Keratinocyte (primary cell): ENCODE data around the gene ARMC3.
"Not testable (repeated sequence)": the region's sequence is repeated elsewhere in the genome, so short reads cannot be mapped to it uniquely, and the experiment has no call there.

Experiments used
- CTCF ChIP-seq, 3 experiments: IDR thresholded peaks in 1 of 3; conservative IDR thresholded peaks in 1 of 3; optimal IDR thresholded peaks in 1 of 3; 2 replicates in 2 of 3; 3 replicates in 1 of 3; pipeline versions ENCODE3 to v1.5.1; 2011; ENCODE audit warnings: low read length in 3 of 3, mild to moderate bottlenecking in 3 of 3, moderate library complexity in 2 of 3, control low read depth in 1 of 3, inconsistent platforms in 1 of 3; ENCODE audit not compliant: insufficient read depth in 2 of 3; ENCODE audit errors: extremely low read depth in 1 of 3
- EZH2 ChIP-seq: IDR thresholded peaks from one replicate; pipeline ENCODE4 v1.6.1; 2012; ENCODE audit warnings: inconsistent platforms, mild to moderate bottlenecking, low read length, moderate library complexity

GRCh38 chr10:22902147-22902546, 25.7 kb upstream of the ARMC3 start:
- TF ChIP-seq EZH2; CTCF (optimal IDR thresholded peaks at IDR 0.05 in 1 of 3, IDR thresholded peaks at IDR 0.05 in 1 of 3, conservative IDR thresholded peaks at IDR 0.05 in 1 of 3; ENCODE audit: extremely low read depth in 1 of 3, insufficient read depth in 2 of 3, low read length in 3 of 3): not testable (repeated sequence)
